Measurements from ENCODE around the gene GRIK1.
"Not testable (repeated sequence)": the region's sequence is repeated elsewhere in the genome, so short reads cannot be mapped to it uniquely, and the experiment has no call there.

GRIK1 gene

GRCh38 chr21:29610779-29611360, 328.9 kb downstream of the GRIK1 start:
- no peak for DNase-seq (ENCODE audit: low read depth)

- DNase-seq (ENCODE audit: low read depth), result no peak
Observed at GRCh38 chr21:29606613-29607012, 333.2 kb downstream of the GRIK1 start.

GRCh38 chr21:29605219-29605618, 334.6 kb downstream of the GRIK1 start:
- DNase-seq (ENCODE audit: low read depth), result not testable (repeated sequence)

GRCh38 chr21:29604076-29604475, 335.7 kb downstream of the GRIK1 start:
- DNase-seq (ENCODE audit: low read depth), result no peak

- no peak for DNase-seq (ENCODE audit: low read depth)
Observed at GRCh38 chr21:29601047-29601446, 338.7 kb downstream of the GRIK1 start.

GRCh38 chr21:29586696-29587095, 353.1 kb downstream of the GRIK1 start:
- DNase-seq (ENCODE audit: low read depth), result no peak

- DNase-seq (ENCODE audit: low read depth), result no peak
Observed at GRCh38 chr21:29585462-29585861, 354.3 kb downstream of the GRIK1 start.

GRCh38 chr21:29583424-29583924, 356.3 kb downstream of the GRIK1 start:
- DNase-seq (ENCODE audit: low read depth), result no peak

GRCh38 chr21:29582855-29583254, 356.9 kb downstream of the GRIK1 start:
- DNase-seq (ENCODE audit: low read depth), result no peak

GRCh38 chr21:29581393-29581792, 358.4 kb downstream of the GRIK1 start:
- DNase-seq (ENCODE audit: low read depth), result no peak

GRCh38 chr21:29580732-29581285, 359.0 kb downstream of the GRIK1 start:
- DNase-seq (ENCODE audit: low read depth), result no peak

GRCh38 chr21:29578306-29578705, 361.5 kb downstream of the GRIK1 start:
- no peak for DNase-seq (ENCODE audit: low read depth)

- DNase-seq (ENCODE audit: low read depth), result no peak
Observed at GRCh38 chr21:29571949-29572348, 367.8 kb downstream of the GRIK1 start.

GRCh38 chr21:29568020-29568697, 371.6 kb downstream of the GRIK1 start:
- no peak for DNase-seq (ENCODE audit: low read depth)

- DNase-seq (ENCODE audit: low read depth), result no peak
Observed at GRCh38 chr21:29557931-29558725, 381.7 kb downstream of the GRIK1 start.

GRCh38 chr21:29557200-29557599, 382.6 kb downstream of the GRIK1 start:
- DNase-seq (ENCODE audit: low read depth), result no peak

- DNase-seq (ENCODE audit: low read depth), result no peak
Observed at GRCh38 chr21:29555601-29556000, 384.2 kb downstream of the GRIK1 start.

- no peak for DNase-seq (ENCODE audit: low read depth)
Observed at GRCh38 chr21:29550205-29550604, 389.6 kb downstream of the GRIK1 start.

GRCh38 chr21:29549614-29550013, 390.2 kb downstream of the GRIK1 start:
- no peak for DNase-seq (ENCODE audit: low read depth)

- DNase-seq (ENCODE audit: low read depth), result no peak
Observed at GRCh38 chr21:29547998-29548397, 391.8 kb downstream of the GRIK1 start.

GRCh38 chr21:29546071-29546470, 393.7 kb downstream of the GRIK1 start:
- DNase-seq (ENCODE audit: low read depth), result no peak

GRCh38 chr21:29540289-29540688, 399.5 kb downstream of the GRIK1 start:
- DNase-seq (ENCODE audit: low read depth), result no peak

- no peak for DNase-seq (ENCODE audit: low read depth)
Observed at GRCh38 chr21:29538115-29538514, 401.7 kb downstream of the GRIK1 start.
